Uterus (tissue), 2 donors: ENCODE results near the gene FNIP2.

Experiments
- CTCF ChIP-seq, 4 experiments: fragments of 200-600 bp in 2 of 4; fragments of 450-650 bp in 2 of 4; sonication (generic) in 2 of 4; IDR thresholded peaks; one replicate each; pipeline ENCODE4 v1.5.1; 2016 to 2019; ENCODE audit warnings: antibody characterized with exemption in 4 of 4, mild to moderate bottlenecking in 2 of 4, moderate library complexity in 1 of 4
- POLR2A ChIP-seq, 2 donors: fragments of 450-650 bp; IDR thresholded peaks; one replicate each; pipeline ENCODE4 v1.6.1; 2016; ENCODE audit warnings: antibody characterized with exemption in 2 of 2, mild to moderate bottlenecking in 1 of 2, moderate library complexity in 1 of 2

- no peak for TF ChIP-seq CTCF (IDR thresholded peaks at IDR 0.05)
- no peak for TF ChIP-seq POLR2A (IDR thresholded peaks at IDR 0.05)
Measured at GRCh38 chr4:158865520-158866177, 96.8 kb downstream of the FNIP2 start.
